CD4-positive, alpha-beta memory T cell (primary cell): ENCODE data around the gene GLRX5. TPM values are rescaled to one million over a fixed set of nuclear protein-coding genes. Genes with fewer than 3 reads are reported as not detected.

Source experiments
- CTCF ChIA-PET: fragments of 350-600 bp; sonication (Branson Sonifier 250); formaldehyde crosslinking; loops from one replicate; lab custom pipeline; 2021; ENCODE audit warnings: inconsistent platforms; ENCODE audit not compliant: partially characterized antibody; lab: Charles Lee
- POLR2A ChIA-PET: fragments of 350-600 bp; sonication (Branson Sonifier 250); formaldehyde crosslinking; loops from one replicate; lab custom pipeline; 2021; ENCODE audit not compliant: partially characterized antibody; lab: Charles Lee
- DNase-seq, 5 donors: peaks; one replicate each; pipeline versions ENCODE4 v3.0.0 to v3.0.0-alpha.2; 2020 to 2022; ENCODE audit warnings: mixed read lengths in 1 of 5
- H3K27ac ChIP-seq: one replicate; pipeline ENCODE4 v1.7.0; 2013; ENCODE audit warnings: low read depth, low read length
- H3K27me3 ChIP-seq: 2 replicates; pipeline ENCODE4 v1.7.0; 2013; ENCODE audit warnings: mild to moderate bottlenecking, low read length, moderate library complexity; ENCODE audit not compliant: insufficient read depth
- H3K36me3 ChIP-seq: 2 replicates; pipeline ENCODE4 v1.7.0; 2013; ENCODE audit warnings: mild to moderate bottlenecking, low read length, moderate library complexity; ENCODE audit not compliant: insufficient read depth
- H3K4me1 ChIP-seq: 2 replicates; pipeline ENCODE4 v1.7.0; 2013; ENCODE audit warnings: mild to moderate bottlenecking, low read length, moderate library complexity; ENCODE audit not compliant: insufficient read depth
- H3K4me3 ChIP-seq, 2 donors: one replicate each; pipeline ENCODE4 v1.7.0; 2013; ENCODE audit warnings: low read length in 2 of 2, mild to moderate bottlenecking in 1 of 2
- H3K9me3 ChIP-seq, 2 donors: one replicate each; pipeline ENCODE4 v1.7.0; 2013; ENCODE audit warnings: low read length in 2 of 2, control low read depth in 1 of 2; ENCODE audit not compliant: control insufficient read depth in 1 of 2
- H3K27ac Mint-ChIP-seq, 7 donors: one replicate each; pipeline ENCODE4 v1.8.0; 2020 to 2021; ENCODE audit warnings: mixed read lengths in 7 of 7, mild to moderate bottlenecking in 6 of 7, inconsistent platforms in 3 of 7, moderate library complexity in 3 of 7
- H3K27me3 Mint-ChIP-seq, 2 donors: one replicate each; pipeline ENCODE4 v1.8.0; 2020 to 2021; ENCODE audit warnings: mixed read lengths in 2 of 2
- H3K36me3 Mint-ChIP-seq, 2 donors: one replicate each; pipeline ENCODE4 v1.8.0; 2020 to 2021; ENCODE audit warnings: mixed read lengths in 2 of 2, inconsistent platforms in 1 of 2, mild to moderate bottlenecking in 1 of 2
- H3K4me1 Mint-ChIP-seq, 4 donors: one replicate each; pipeline ENCODE4 v1.8.0; 2020 to 2021; ENCODE audit warnings: mixed read lengths in 4 of 4, mild to moderate bottlenecking in 1 of 4
- H3K4me3 Mint-ChIP-seq, 8 donors: one replicate each; pipeline ENCODE4 v1.8.0; 2020 to 2021; ENCODE audit warnings: mixed read lengths in 8 of 8, mild to moderate bottlenecking in 7 of 8, moderate library complexity in 6 of 8, inconsistent platforms in 3 of 8
- H3K9me3 Mint-ChIP-seq, 8 donors: one replicate each; pipeline ENCODE4 v1.8.0; 2020 to 2021; ENCODE audit warnings: mixed read lengths in 8 of 8, mild to moderate bottlenecking in 5 of 8, inconsistent platforms in 3 of 8, moderate library complexity in 1 of 8
- intact Hi-C: fragments of 100-400 bp; cut with micrococcal nuclease; formaldehyde crosslinking; loops from one replicate; pipeline ENCODE4 v1.15.1; 2023
- polyA plus RNA-seq, 2 donors: library from polyadenylated mRNA; unstranded; fragments of 300-500 nt; fragmentation: Illumina TruSeq; gene quantifications; one replicate each; pipeline ENCODE4 v1.2.3, GENCODE V29; 2021
- total RNA-seq, 2 experiments: library from RNA; stranded (reverse); gene quantifications; one replicate each; pipeline ENCODE4 v1.2.3, GENCODE V29; 2021

Gene GLRX5
- total RNA-seq (10 to 100 TPM; 17.6 to 18.7 TPM), polyA plus RNA-seq (10 to 100 TPM; 60.3 to 74.7 TPM)

DNA sequence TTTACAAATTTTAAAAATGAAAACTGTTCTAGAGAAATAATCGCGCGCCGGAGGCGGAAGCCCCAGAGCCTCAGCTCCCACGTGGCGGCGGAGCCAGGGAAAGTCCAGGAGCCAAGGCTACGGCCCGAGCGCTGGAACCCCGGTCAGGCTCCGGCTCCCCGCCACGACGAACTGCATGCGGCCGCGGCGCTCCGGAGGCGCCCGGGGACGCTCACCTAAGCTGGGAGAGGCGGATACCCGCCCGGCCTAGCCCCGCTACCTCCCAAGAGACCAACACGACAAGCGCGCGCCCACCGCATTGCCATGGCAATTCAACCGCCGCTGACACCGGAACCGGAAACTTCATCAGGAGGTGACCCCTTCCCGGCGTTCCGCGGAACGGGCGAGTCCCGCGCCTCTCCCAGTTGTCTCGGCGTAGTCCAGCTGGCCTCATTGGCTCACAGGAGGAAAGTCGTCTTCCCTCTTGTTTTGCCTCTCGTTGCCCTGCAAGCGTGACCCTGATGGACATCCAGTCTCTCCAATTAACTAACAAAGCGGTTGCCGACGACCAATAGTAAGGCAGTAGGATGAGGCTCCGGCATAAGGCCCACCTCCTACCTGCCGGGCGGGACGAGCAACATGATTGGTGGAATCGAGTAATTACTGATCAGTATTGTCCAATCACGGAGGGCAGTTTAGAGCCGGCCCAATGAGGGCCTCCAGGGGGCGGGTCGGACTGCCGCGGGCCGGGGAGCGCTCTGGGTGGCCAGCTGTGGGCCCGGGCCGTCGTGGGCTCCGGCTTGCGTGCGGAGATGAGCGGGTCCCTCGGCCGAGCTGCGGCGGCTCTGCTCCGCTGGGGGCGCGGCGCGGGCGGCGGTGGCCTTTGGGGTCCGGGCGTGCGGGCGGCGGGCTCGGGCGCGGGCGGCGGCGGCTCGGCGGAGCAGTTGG lies at the start of gene GLRX5:
TSS of gene GLRX5 (plus strand) at position 752 of the 927 bp plus-strand sequence. CDS start at position 792, 40 bp downstream.
- Mint-ChIP-seq H3K27me3 (no peaks in the 10 kb centered on the region), H3K36me3 (peaks cover 9 to 14% of the 10 kb centered on the region in 2 donors), H3K4me3 (peak within 1 kb of the TSS; percentile 90 to 97 (median 96)), H3K27ac (peak within 1 kb of the TSS; percentile 91 to 99 (median 95)), H3K4me1 (peaks cover 52 to 87% (median 67%) of the 10 kb centered on the region in 4 donors), H3K9me3 (peaks cover 0 to 3% (median 0%) of the 10 kb centered on the region in 8 donors)
- CTCF ChIA-PET = interaction anchor here (1.1 to 25.2 kb wide), 8 partner anchors 8 to 107 kb away, joined by 3 to 845 read pairs (median 8); partner anchors contain the start of gene SYNE3
- peak; percentile 99 to 100 (median 99) for DNase-seq
- H3K27ac ChIP-seq = peak within 1 kb of the TSS; percentile 77
- POLR2A ChIA-PET = interaction anchor here (0.8 to 4.9 kb wide), 11 partner anchors 11 to 377 kb away, joined by 3 to 65 read pairs (median 8); partner anchors contain the start of gene SYNE3
- H3K27me3 ChIP-seq = no peaks in the 10 kb centered on the region
- H3K36me3 ChIP-seq = no peaks in the 10 kb centered on the region
- peak within 1 kb of the TSS; percentile 48 to 76 for H3K4me3 ChIP-seq
- intact Hi-C loops = loop anchor here (1.0 to 2.0 kb wide), 6 partner anchors 10 to 828 kb away; partner anchors contain the start of genes DICER1 and SYNE3
- H3K9me3 ChIP-seq = no peaks in the 10 kb centered on the region
- H3K4me1 ChIP-seq = peaks cover 50% of the 10 kb centered on the region

- Histone ChIP-seq H3K27ac (peak overlapping the region; percentile 8), H3K36me3 (no peaks in the 10 kb centered on the region), H3K9me3 (no peaks in the 10 kb centered on the region), H3K27me3 (no peaks in the 10 kb centered on the region), H3K4me1 (peaks cover 44% of the 10 kb centered on the region), H3K4me3 (no peak overlapping the region)
- DNase-seq = no peak
- Mint-ChIP-seq H3K27me3 (no peaks in the 10 kb centered on the region), H3K9me3 (no peaks in the 10 kb centered on the region), H3K36me3 (peaks cover 0 to 10% of the 10 kb centered on the region in 2 donors), H3K4me1 (peaks cover 33 to 80% (median 62%) of the 10 kb centered on the region in 4 donors), H3K4me3 (peak overlapping the region in 2 of 8 donors; percentile 8 to 32), H3K27ac (peak overlapping the region; percentile 12 to 88 (median 68))
- intact Hi-C loops = no loop called here
- ChIA-PET CTCF (interaction anchor here (0.8 to 1.2 kb wide), 2 partner anchors 11 to 43 kb away, joined by 3 to 4 read pairs; no protein-coding TSS in a partner anchor), POLR2A (no interaction called here)
Measured at GRCh38 chr14:95485222-95485819, 49.5 kb upstream of the GLRX5 start.

- peaks cover 4 to 12% of the 10 kb centered on the region in 2 donors for H3K36me3 Mint-ChIP-seq
- Histone ChIP-seq H3K27ac (no peak overlapping the region), H3K36me3 (no peaks in the 10 kb centered on the region), H3K4me3 (no peak overlapping the region), H3K4me1 (peaks cover 36% of the 10 kb centered on the region), H3K27me3 (no peaks in the 10 kb centered on the region), H3K9me3 (no peaks in the 10 kb centered on the region)
- ChIA-PET POLR2A (interaction anchor here (0.6 to 1.1 kb wide), 2 partner anchors 18 to 47 kb away, joined by 3 read pairs; no protein-coding TSS in a partner anchor), CTCF (interaction anchor here (1.1 to 3.2 kb wide), 5 partner anchors 9 to 73 kb away, joined by 3 to 15 read pairs (median 4); no protein-coding TSS in a partner anchor)
- peaks cover 32 to 74% (median 59%) of the 10 kb centered on the region in 4 donors for H3K4me1 Mint-ChIP-seq
- H3K4me3 Mint-ChIP-seq = no peak overlapping the region
- no peaks in the 10 kb centered on the region for H3K9me3 Mint-ChIP-seq
- H3K27ac Mint-ChIP-seq = peak overlapping the region; percentile 79 to 88 (median 85)
- DNase-seq = no peak
- no peaks in the 10 kb centered on the region for H3K27me3 Mint-ChIP-seq
- intact Hi-C loops = no loop called here
Measured at GRCh38 chr14:95486875-95487668, 47.8 kb upstream of the GLRX5 start.

- ChIA-PET CTCF (interaction anchor here (1.1 to 3.2 kb wide), 5 partner anchors 9 to 72 kb away, joined by 3 to 15 read pairs (median 4); no protein-coding TSS in a partner anchor), POLR2A (interaction anchor here (1.1 kb wide), 1 partner anchor 46 kb away, joined by 3 read pairs; no protein-coding TSS in a partner anchor)
- Histone ChIP-seq H3K36me3 (no peaks in the 10 kb centered on the region), H3K4me1 (peaks cover 36% of the 10 kb centered on the region), H3K9me3 (no peaks in the 10 kb centered on the region), H3K27ac (no peak overlapping the region), H3K4me3 (no peak overlapping the region), H3K27me3 (no peaks in the 10 kb centered on the region)
- H3K4me3 Mint-ChIP-seq = no peak overlapping the region
- peaks cover 32 to 72% (median 59%) of the 10 kb centered on the region in 4 donors for H3K4me1 Mint-ChIP-seq
- H3K36me3 Mint-ChIP-seq = peaks cover 10 to 15% of the 10 kb centered on the region in 2 donors
- H3K27ac Mint-ChIP-seq = peak overlapping the region in 6 of 7 donors; percentile 32 to 85 (median 81)
- DNase-seq = no peak
- no peaks in the 10 kb centered on the region for H3K27me3 Mint-ChIP-seq
- intact Hi-C loops = no loop called here
- peaks cover 0 to 2% (median 0%) of the 10 kb centered on the region in 8 donors for H3K9me3 Mint-ChIP-seq
Measured at GRCh38 chr14:95487669-95488084, 47.2 kb upstream of the GLRX5 start.

DNA sequence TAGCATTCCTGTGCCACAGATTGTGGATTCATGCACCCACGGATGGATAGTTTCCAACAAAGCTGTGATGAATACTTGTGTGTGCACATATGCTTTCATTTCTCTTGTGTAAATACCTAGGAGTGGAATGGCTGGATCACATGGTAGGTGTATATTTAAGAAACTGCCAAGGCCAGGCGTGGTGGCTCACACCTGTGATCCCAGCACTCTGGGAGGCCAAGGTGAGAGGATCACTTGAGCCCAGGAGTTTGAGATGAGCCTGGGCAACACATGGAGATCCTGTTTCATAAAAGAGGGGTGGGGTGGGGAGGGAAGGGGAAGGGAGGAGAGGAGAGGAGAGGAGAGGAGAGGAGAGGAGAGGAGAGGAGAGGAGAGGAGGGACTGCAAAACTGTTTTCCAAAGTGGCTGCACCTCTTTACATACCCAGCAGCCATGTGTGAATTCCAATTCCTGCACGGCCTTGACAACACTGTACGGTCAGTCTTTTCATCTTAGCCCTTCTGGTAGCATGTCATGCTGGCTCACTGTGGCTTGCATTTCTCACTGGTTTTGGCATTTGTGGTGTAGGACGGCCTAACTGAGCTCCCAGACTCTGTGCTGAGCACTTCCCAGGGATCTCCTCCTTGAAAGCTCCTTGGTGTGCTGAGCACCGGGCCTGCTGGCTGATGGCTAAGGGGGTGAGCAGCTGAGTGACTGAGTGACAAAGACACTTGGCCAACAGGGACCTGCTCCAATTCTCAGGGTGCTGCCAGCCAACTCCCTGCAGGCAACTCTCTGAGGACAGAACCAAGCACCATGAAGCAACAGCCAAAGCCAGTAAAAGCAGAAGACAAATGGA lies 46.3 kb upstream of the GLRX5 start:
- no peaks in the 10 kb centered on the region for H3K27me3 Mint-ChIP-seq
- H3K4me1 Mint-ChIP-seq = peaks cover 30 to 72% (median 53%) of the 10 kb centered on the region in 4 donors
- Histone ChIP-seq H3K4me1 (peaks cover 27% of the 10 kb centered on the region), H3K36me3 (no peaks in the 10 kb centered on the region), H3K27me3 (no peaks in the 10 kb centered on the region), H3K27ac (no peak overlapping the region), H3K9me3 (no peaks in the 10 kb centered on the region), H3K4me3 (no peak overlapping the region)
- ChIA-PET CTCF (interaction anchor here (1.3 to 3.2 kb wide), 5 partner anchors 8 to 46 kb away, joined by 3 to 15 read pairs (median 4); no protein-coding TSS in a partner anchor), POLR2A (interaction anchor here (1.0 to 1.1 kb wide), 2 partner anchors 32 to 45 kb away, joined by 3 read pairs; no protein-coding TSS in a partner anchor)
- no peak for DNase-seq
- intact Hi-C loops = no loop called here
- peaks cover 0 to 2% (median 0%) of the 10 kb centered on the region in 8 donors for H3K9me3 Mint-ChIP-seq
- no peak overlapping the region for H3K4me3 Mint-ChIP-seq
- peak overlapping the region in 6 of 7 donors; percentile 8 to 85 (median 62) for H3K27ac Mint-ChIP-seq
- peaks cover 10 to 15% of the 10 kb centered on the region in 2 donors for H3K36me3 Mint-ChIP-seq
